Measurements from ENCODE around the gene TPCN2.

TPCN2 gene

DNA sequence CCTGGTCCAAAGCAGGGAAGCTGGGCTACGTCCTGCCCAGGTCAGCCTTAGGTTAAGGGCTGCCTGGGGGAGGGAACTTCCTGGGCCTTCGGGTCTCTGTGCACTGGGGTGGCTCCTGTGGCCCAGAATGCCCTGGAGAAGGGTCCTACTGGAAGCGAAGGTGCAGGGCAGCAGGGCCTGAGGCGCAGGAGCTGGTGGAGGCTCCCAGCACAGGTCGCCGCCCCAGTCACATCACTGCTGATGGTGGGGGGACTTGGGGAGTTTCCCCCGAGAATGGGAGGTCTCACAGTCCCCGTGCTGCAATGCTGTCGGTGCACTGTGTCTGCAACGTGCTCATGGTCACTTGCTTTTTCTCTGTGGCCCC is 106.2 kb downstream of the TPCN2 start:
- no peak for FAIRE-seq

GRCh38 chr11:69155302-69156234 is 106.8 kb downstream of the TPCN2 start, which contains the start of gene SMIM38:
TSS of gene SMIM38 (plus strand) at chr11:69155935. CDS start at chr11:69157847, 1,912 bp downstream.
- FAIRE-seq = no peak

DNA sequence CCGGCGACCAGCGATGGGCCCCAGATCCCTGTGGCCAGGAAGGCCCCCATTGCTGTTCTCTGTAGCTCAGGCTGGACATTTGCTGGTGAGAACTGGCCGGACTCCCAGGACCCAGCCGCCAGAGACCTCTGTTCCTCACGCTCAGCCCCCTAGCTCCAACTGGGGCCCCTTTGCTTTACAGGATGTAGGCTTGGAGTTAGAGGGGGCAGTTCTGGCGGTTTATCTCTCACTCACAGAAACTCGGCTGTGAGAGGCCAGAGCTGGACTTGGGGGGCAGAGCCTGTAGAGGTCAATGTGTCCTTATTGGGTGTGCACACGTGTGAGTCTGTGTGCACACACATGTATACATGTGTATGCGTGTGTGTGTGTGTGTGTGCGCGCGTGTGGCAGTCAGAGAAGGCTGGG is 107.5 kb downstream of the TPCN2 start:
- FAIRE-seq = no peak

DNA sequence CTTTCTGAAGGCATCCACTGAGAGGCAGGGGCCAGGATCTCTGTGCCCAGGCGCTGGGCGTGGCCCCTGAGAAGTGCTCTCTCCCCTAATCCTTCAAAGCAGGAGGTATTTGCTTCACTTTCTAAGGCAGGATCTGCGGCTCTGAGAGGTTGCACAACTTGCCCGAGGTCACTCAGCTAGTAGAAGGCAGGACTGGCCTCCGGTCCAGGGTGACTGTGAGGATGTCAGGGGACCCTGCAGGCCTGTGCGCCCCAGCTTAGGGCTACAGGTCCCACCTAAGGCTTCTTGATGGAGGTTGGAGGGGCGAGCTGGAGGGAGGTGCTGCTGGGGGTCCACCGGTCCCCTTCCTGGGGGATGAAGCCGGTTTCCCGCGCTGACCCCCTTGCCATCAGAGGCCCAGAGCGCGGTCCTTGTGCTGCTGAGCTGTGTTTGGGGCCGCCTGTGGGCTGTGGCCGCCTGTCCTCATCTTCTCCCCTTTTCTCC is 108.0 kb downstream of the TPCN2 start:
- no peak for FAIRE-seq

DNA sequence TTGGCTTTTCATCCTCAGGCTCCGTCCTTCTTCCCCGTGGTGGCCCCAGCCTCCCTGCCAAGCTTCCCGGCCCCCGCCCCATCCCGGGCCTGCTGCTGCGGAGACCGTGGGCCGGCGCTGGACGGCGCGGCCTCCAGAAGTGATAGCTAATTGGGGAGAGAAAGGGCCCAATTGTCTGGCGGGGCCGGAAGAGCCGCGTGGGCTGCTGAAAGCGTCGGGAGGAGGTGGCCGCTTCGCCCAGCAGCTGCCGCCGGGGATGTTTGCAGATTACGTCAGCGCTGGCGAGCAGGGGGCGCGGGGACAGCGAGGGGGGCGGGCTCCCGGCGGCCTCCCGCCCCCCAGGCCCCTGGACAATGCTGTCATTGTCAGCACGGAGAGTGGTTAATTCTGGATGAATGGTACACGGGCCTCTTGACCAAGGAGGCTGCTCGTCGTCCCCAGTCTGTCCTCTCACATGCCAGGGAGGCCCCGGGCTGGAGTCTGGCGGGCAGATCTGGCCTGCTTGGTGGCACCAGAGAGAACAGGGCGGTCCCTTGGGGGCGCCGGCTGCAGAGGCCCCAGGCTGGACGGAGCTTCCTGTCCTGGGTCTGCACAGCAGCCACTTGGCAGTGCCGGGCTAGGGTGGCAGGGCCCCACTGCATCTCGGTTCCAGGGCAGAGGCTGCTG is 108.6 kb downstream of the TPCN2 start:
- no peak for FAIRE-seq

- FAIRE-seq = no peak
Measured at GRCh38 chr11:69157822-69158231, 109.1 kb downstream of the TPCN2 start.

- FAIRE-seq = no peak
Measured at GRCh38 chr11:69158301-69159149, 109.8 kb downstream of the TPCN2 start.

GRCh38 chr11:69159150-69159852 is 110.6 kb downstream of the TPCN2 start:
- no peak for FAIRE-seq

DNA sequence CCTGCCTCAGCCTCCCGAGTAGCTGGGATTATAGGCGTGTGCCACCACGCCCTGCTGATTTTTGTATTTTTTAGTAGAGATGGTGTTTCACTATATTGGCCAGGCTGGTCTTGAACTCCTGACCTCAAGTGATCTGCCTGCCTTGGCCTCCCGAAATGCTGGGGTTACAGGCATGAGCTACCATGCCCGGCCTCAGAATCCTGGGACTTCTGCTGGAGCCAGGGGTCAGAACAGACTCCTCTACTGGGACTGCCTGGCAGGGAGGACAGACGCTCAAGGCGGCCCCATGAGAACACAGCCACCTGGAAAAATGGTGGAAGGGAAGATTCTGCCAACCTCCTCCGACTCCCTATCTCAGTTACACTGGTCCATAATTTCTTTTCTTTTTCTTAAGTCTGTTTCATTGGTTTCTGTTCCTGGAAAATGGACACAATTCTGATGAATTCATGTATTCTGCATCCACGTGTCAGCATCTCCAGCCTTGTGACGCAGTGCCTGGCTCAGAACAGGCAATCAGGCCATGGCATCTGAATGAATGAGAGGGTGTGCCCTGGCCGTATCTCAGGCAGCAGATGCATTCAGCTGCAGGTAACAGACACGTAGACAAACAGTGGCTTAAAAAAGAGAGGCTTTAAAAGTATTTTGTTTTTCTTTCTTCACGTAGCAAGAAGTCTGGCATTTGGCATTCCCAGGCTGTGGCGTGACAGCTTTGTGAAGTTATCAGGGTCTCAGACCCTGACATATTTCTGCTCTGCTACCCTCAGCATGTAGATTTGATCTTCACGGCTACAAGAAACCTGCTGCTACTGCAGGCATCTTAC is 111.8 kb downstream of the TPCN2 start:
- FAIRE-seq = no peak

GRCh38 chr11:69161117-69161407 is 112.3 kb downstream of the TPCN2 start:
- no peak for FAIRE-seq

DNA sequence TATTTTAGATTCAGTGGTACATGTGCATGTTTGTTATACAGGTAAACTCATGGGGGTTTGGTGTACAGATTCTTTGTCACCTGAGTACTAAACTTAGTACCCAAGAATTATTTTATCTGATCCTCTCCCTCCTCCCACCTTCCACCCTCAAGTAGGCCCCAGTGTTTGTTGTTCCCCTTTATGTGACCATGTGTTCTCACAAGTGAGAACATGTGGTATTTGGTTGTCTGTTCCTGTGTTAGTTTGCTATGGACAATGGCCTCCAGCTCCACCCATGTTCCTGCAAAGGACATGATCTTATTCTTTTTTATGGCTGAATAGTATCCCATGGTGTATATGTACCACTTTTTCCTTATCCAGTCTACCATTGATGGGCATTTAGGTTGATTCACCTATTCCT is 113.8 kb downstream of the TPCN2 start:
- no peak for FAIRE-seq

GRCh38 chr11:69163842-69164241 is 115.1 kb downstream of the TPCN2 start:
- no peak for FAIRE-seq

DNA sequence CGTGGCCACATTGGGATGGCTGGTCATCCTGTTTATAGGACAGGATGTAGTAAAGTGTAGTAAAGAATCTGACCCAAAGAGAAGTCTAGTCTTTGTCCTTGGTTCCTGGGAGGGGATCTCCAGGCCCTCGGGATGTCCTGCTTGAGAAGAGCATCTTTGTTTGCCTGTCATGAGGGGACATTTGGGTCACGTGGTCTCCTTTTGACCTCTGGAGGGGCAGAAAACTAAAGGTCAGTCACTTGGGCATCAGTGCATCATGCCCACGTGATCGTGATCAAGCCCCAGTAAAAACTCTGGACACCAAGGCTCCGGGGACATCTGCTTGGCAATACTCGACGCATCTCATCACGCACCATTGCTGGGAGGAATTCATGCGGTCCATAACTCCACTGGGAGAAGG is 116.1 kb downstream of the TPCN2 start:
- no peak for FAIRE-seq

DNA sequence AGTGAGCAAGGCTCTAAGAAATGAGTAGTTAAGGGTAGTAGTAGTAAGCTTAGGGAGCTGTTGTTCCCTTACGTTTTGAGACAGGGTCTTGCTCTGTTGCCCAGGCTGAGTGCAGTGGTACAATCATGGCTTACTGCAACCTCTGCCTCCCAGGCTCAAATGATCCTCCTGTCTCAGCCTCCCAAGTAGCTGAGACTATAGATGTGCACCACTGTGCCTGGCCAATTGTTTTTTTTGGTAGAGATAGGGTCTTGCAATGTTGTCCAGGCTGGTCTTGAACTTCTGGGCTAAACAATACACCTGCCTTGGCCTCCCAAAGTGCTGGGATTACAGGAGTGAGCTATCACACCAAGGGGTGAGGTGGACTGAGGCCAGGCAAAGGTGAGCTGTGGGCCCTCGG is 117.0 kb downstream of the TPCN2 start:
- FAIRE-seq = no peak

DNA sequence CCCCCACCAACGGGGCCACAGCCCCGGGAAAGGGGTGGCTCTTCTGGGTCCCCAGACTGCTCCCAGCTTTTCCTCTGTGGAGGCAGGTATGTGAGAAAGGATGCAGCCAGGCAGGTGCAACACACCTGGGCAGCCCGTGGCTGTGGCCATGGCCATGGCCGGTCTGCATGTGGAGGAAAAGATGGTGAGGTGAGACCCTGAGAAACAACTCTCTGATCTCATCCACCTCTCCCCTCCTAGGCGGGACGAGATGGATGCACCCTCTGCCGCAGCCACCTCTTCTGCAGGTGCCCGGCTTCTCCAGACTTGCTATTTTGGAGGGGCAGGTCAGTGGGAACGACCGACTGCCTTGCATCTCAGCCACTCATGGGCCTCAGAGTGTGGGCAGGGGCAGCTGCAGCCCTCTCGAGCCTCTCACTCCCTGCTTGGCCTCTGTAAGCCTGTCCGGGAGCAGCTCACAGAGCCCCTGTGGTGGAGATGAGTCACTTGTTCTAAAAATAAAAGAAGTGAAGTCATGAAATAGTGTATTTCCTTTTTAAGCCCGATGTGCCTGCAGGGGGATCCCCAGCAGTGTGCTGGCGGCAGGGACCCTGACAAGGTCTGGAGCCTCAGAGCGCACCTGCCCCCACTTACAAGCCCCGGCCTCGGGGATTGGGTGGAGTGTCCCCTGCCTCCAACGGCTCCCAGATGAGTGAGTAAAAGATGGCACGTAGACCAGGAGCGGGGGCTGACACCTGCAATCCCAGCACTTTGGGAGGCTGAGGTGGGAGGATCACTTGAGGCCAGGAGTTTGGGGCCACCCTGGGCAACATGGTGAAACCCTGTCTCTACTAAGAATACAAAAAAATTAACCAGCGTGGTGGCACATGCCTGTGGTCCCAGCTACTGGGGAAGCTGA is 117.7 kb downstream of the TPCN2 start:
- no peak for FAIRE-seq

DNA sequence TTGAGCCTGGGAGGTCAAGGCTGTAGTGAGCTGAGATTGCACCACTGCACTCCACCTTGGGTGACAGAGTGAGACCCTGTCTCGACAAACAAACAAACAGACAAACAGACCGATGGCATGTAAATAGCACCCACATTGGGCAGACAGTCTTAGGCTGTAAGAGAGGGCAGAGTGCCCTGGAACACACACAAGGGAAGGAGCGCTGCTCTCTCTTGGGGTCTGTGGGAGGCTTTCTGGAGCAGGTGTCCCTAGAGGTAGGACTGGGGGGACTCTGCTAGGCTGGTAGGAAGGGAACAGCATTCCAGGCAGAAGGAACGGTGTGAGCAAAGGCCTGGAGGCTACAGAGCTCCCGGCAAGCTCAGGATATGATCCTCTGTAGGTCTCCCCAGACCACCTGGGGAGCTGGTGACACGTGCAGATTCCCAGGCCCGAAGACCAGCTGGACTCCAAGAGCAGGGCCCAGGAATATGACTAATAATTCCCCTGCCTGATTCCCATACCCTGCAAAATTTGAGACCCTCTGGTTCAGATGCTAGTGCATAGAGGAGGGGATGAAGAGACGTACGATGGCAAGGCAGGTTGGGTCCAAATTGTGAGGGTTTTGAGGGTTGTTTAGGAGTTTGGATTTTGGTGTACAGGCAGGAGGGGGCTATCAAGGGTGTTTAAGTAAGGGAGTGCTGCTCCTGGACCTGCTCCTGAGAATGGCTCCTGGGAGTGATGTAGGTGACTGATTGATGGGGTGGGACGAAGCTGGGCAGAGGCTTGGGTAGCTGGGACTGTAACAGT is 118.6 kb downstream of the TPCN2 start:
- FAIRE-seq = no peak

GRCh38 chr11:69167916-69168691 is 119.4 kb downstream of the TPCN2 start:
- no peak for FAIRE-seq

- no peak for FAIRE-seq
Measured at GRCh38 chr11:69169479-69169878, 120.7 kb downstream of the TPCN2 start.

- no peak for FAIRE-seq
Measured at GRCh38 chr11:69170704-69171103, 122.0 kb downstream of the TPCN2 start.

Measured in endometrium (tissue), 2 donors.